Pancreas (tissue), 10 donors: ENCODE measurements around the gene CTSA. TPM values are rescaled to one million over a fixed set of nuclear protein-coding genes. Genes with fewer than 3 reads are reported as not detected.
A peak's percentile ranks its signal among the peaks of the same experiment; 100 is the strongest.

Source experiments
- ATAC-seq, 4 donors: fragments of 200-7000 bp; cut with Tn5 transposase; one replicate each; pipeline versions ENCODE4 v1.8.0 to v1.9.1; 2020; ENCODE audit warnings: mild to moderate bottlenecking in 4 of 4, moderate library complexity in 4 of 4
- DNase-seq, 6 donors: peaks; one replicate each; pipeline ENCODE4 v3.0.0-alpha.2; 2020
- FAIRE-seq: peaks from 2 replicates; lab custom pipeline; 2012; peaks lifted over from hg19 to GRCh38; lab: Jason Lieb, UNC
- H3K27ac ChIP-seq, 4 donors: fragments of 200-600 bp; sonication (generic); 1 replicate in 3 of 4; 2 replicates in 1 of 4; pipeline versions ENCODE4 v1.5.0 to v1.8.0; 2020
- H3K27me3 ChIP-seq, 4 donors: fragments of 200-600 bp; one replicate each; pipeline ENCODE4 v1.8.0; 2021
- H3K36me3 ChIP-seq, 3 donors: fragments of 200-600 bp; sonication (generic) in 1 of 3; one replicate each; pipeline versions ENCODE4 v1.5.0 to v1.8.0; 2020 to 2021
- H3K4me1 ChIP-seq, 3 donors: fragments of 200-600 bp; one replicate each; pipeline ENCODE4 v1.8.0; 2021
- H3K4me3 ChIP-seq, 4 donors: fragments of 200-600 bp; sonication (generic) in 2 of 4; one replicate each; pipeline versions ENCODE4 v1.5.0 to v1.8.0; 2020 to 2021
- H3K9me3 ChIP-seq, 4 donors: fragments of 200-600 bp; one replicate each; pipeline ENCODE4 v1.8.0; 2021
- WGBS, 2 donors: extraction: QIAGEN DNeasy Blood & Tissue Kit; methylation state at CpG; one replicate each; pipeline ENCODE4 v1.1.7; 2013; 5-methylcytosine and 5-hydroxymethylcytosine counted together
- intact Hi-C, 3 donors: fragments of 100-400 bp; cut with DNase I; formaldehyde crosslinking; loops; one replicate each; pipeline versions ENCODE4 v1.11.1 to v1.14.2; 2022
- polyA plus RNA-seq, 2 donors: library from polyadenylated mRNA; stranded (reverse); fragments of 200-250 nt; gene quantifications; one replicate each; pipeline ENCODE4 v1.2.3, GENCODE V29; 2013
- total RNA-seq, 6 donors: library from RNA; stranded (reverse); fragmentation: NEBNext Ultra II Directional in 4 of 6; extraction: Animal tissue kit (Norgen Biotek cat#: 25700) in 4 of 6; gene quantifications; one replicate each; pipeline versions ENCODE4 v1.2.1 to v1.2.4, GENCODE V29; 2021 to 2023
- TF ChIP-seq, protein P1 (sequence below), 4 donors: fragments of 200-600 bp; sonication (generic) in 3 of 4; IDR thresholded peaks; one replicate each; pipeline versions ENCODE4 v1.5.0 to v1.8.0; 2021; ENCODE audit warnings: antibody characterized with exemption in 4 of 4
- donor health status: healthy with polysubstance abuse.
- donor health status: DM: no; HTN: no; CAD: no; lungs with moderate emphysema.
- donor health status: DM: no; HTN: no; CAD: no.
- donor health status: control.
- donor health status: control.
- donor health status: Bipolar disorder and iron deficiency.
- donor health status: DM: yes; HTN: yes; CAD: no.
- donor health status: DM: no; HTN: no; CAD: no.
- donor health status: DM: no; HTN: no; CAD: no.
- donor health status: DM: yes; HTN: yes; CAD: no.

CTSA gene
- total and polyA plus RNA-seq, 8 donors = 27.6 to 103 (median 55.9) TPM

DNA sequence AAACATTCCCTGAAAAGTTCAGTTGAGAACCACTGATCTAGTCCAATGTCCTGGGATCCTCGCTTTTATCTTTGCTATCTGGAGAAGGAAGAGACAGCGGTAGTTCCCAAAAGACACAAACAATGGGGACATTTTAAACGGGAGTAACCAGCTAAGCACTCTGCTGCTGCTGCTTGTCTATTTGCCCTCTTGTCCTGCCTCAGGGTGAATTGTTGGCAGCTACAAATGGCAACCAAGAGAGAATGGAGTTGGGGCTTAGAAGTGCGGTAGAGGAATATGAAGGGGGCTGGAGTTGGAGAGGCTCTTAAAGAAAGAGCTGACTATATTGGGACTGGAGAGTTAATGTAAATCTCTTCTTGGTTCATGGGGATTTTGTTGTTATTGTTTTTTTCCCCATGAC lies 16.6 kb upstream of the CTSA start:
- Histone ChIP-seq H3K36me3 (peaks cover 0 to 16% (median 0%) of the 10 kb centered on the region in 3 donors), H3K4me3 (no peak overlapping the region), H3K4me1 (no peaks in the 10 kb centered on the region), H3K9me3 (no peaks in the 10 kb centered on the region), H3K27ac (no peak overlapping the region), H3K27me3 (no peaks in the 10 kb centered on the region)
- FAIRE-seq (no peak), DNase-seq (no peak), ATAC-seq (no peak)
- 79 to 83% methylated on average over 4 of the region's 4 CpGs for WGBS, 2 donors
- intact Hi-C loops = no loop called here
- TF ChIP-seq, protein P1, sequence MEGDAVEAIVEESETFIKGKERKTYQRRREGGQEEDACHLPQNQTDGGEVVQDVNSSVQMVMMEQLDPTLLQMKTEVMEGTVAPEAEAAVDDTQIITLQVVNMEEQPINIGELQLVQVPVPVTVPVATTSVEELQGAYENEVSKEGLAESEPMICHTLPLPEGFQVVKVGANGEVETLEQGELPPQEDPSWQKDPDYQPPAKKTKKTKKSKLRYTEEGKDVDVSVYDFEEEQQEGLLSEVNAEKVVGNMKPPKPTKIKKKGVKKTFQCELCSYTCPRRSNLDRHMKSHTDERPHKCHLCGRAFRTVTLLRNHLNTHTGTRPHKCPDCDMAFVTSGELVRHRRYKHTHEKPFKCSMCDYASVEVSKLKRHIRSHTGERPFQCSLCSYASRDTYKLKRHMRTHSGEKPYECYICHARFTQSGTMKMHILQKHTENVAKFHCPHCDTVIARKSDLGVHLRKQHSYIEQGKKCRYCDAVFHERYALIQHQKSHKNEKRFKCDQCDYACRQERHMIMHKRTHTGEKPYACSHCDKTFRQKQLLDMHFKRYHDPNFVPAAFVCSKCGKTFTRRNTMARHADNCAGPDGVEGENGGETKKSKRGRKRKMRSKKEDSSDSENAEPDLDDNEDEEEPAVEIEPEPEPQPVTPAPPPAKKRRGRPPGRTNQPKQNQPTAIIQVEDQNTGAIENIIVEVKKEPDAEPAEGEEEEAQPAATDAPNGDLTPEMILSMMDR (IDR thresholded peaks at IDR 0.05) = no peak

DNA sequence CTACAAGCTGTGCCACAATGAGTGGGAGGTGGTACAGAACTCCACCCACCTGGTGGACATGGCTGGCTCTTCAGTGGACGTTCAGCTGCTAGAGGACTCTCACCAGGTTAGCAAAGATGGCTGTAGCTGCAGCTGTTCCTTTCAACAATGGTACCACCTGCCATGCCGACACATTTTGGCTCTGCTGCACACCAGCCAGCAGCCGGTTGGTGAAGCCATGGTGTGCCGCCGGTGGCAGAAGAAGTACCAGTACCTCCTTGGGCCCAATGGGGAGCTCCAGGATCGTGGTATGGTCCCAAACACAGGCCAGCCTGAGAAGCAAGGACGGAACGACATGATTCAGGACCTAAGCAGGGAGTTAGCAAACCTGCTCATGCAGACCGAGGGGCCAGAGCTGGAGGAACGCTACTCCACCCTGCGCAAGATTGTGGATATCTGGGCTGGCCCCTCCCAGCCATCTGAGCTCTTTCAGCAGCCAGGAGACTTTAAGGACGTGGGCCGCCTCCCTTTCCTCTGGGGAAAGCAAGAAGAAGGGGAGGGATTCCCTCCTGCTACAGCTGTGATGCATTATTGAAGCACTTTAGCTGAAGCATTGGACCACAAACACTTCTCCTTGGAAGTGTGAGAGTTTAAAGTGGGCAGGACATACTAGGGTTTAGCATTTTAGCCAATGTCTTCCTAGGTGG lies 12.9 kb upstream of the CTSA start:
- Histone ChIP-seq H3K36me3 (peaks cover 0 to 20% (median under 1%) of the 10 kb centered on the region in 3 donors), H3K27ac (no peak overlapping the region), H3K4me1 (peaks cover 3 to 9% (median 4%) of the 10 kb centered on the region in 3 donors), H3K27me3 (no peaks in the 10 kb centered on the region), H3K9me3 (no peaks in the 10 kb centered on the region), H3K4me3 (no peak overlapping the region)
- 91 to 92% methylated on average over 13 of the region's 13 CpGs for WGBS, 2 donors
- intact Hi-C loops = no loop called here
- TF ChIP-seq, protein P1 (IDR thresholded peaks at IDR 0.05) = no peak
- no peak for ATAC-seq
- DNase-seq = no peak
- FAIRE-seq = no peak

DNA sequence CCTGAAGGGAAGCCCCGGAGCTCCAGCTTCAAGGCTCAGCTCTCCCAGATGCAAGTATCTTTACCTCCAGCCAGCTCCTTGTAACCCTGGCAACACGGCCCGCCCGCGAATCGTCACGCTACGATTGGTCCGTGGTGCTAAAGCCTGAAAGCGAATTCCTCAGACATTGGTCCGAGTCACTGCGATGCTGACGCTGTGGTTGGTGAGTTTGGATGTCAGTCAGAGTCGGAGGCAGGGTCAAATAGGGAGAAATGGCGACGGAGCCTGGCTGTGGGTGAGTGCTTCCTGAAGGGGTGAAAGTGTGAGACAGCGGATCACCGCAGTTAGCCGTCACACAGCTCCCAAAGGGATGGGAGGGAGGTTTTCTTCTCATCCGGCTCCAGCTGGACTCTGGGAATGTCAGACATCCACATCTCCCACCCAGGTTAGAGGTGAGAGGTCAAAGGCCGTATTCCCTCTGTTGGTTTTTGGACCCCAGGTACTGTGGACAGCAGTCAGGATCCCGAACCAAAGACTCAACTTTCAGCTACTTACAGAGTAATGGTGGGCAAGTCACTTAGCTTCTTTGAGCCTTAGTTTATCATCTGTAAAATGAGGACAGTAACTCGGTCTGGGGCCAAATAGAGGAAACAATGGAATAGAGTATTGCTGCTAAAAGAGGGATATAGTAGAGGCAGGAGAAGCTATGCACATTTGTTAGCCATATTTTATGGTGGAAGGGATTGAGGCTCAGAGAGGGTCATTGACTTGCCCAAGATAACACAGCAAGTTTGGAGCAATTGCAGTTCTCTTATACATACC lies 9.9 kb upstream of the CTSA start, which contains the start of gene ZSWIM1:
TSS of gene ZSWIM1 (plus strand) at position 240 of the 801 bp plus-strand sequence. CDS start 1,366 bp downstream, outside the sequence.
- Histone ChIP-seq H3K27me3 (no peaks in the 10 kb centered on the region), H3K4me1 (peaks cover 3 to 9% (median 4%) of the 10 kb centered on the region in 3 donors), H3K36me3 (peaks cover 0 to 24% (median 6%) of the 10 kb centered on the region in 3 donors), H3K27ac (peak within 1 kb of the TSS; percentile 44 to 65 (median 55)), H3K4me3 (peak within 1 kb of the TSS; percentile 27 to 64 (median 41)), H3K9me3 (no peaks in the 10 kb centered on the region)
- WGBS, 2 donors = 0% methylated on average over 23 of the region's 23 CpGs
- TF ChIP-seq, protein P1 (IDR thresholded peaks at IDR 0.05) = no peak
- intact Hi-C loops = no loop called here
- ATAC-seq (peak; percentile 99), FAIRE-seq (peak; percentile 94), DNase-seq (peak; percentile 98 to 100 (median 99))

DNA sequence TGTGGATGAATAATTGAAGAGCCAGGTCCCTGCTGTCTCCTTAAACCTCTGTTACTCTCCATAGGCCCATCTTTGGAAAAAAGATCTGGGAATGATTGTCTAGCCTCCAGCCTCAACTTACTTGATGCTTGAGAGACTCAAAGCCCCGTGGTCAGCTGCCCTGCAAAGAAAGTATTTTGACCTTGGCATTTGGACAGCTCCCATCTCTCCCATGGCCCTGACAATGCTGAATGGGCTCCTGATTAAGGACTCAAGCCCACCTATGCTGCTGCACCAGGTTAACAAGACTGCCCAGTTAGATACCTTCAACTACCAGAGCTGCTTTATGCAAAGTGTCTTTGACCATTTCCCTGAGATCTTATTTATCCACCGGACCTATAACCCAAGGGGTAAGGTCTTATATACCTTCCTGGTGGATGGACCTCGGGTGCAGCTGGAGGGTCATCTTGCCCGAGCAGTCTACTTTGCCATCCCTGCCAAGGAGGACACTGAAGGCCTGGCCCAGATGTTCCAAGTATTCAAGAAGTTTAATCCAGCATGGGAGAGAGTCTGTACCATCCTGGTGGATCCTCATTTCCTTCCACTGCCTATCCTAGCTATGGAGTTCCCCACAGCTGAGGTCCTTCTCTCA lies 8.6 kb upstream of the CTSA start:
- Histone ChIP-seq H3K27me3 (no peaks in the 10 kb centered on the region), H3K36me3 (peaks cover 0 to 18% (median 6%) of the 10 kb centered on the region in 3 donors), H3K4me3 (no peak overlapping the region), H3K27ac (no peak overlapping the region), H3K9me3 (no peaks in the 10 kb centered on the region), H3K4me1 (peaks cover 3 to 9% (median 4%) of the 10 kb centered on the region in 3 donors)
- intact Hi-C loops = no loop called here
- DNase-seq (no peak), ATAC-seq (no peak), FAIRE-seq (no peak)
- WGBS, 2 donors = 68 to 69% methylated on average over 4 of the region's 4 CpGs
- TF ChIP-seq, protein P1 (IDR thresholded peaks at IDR 0.05) = no peak
